Measurements from ENCODE around the gene ANXA11. TPM values are rescaled to one million over a fixed set of nuclear protein-coding genes. Genes with fewer than 3 reads are reported as not detected.
A peak's percentile ranks its signal among the peaks of the same experiment; 100 is the strongest.

The ANXA11 gene
- total RNA-seq, 1 experiment from 2014 or later = 241 TPM

DNA sequence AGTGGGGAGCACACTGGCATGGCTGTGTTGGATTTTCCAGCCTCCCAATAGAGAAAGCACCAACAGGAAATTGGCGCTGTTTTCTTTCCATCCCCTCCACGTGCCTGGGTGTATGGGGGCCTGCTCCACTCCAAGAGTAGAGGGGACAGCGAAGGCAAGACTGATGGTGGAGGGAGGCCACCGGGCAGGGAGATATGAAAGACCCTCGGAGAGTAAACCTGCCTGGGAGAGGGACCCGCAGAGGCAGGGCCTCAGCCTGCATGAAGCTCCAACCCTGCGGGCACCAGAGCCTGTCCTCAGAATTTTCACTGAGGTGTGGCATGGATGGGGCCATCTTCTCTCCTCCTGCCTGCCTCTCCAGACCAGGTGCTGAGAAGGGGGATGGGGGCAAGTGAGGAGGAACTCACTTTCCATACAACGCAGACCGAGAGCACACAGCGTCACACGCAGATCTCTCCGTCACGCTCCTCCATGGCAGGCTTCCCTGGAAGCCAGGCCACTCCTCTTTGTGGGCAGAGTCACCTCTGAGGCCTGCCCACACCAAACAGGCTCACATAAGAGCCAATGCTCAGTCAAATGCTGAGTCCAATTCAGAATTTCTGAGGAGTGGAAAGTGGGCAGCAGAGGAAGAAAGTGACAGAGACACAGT, 18.8 kb downstream of the ANXA11 start:
- Histone ChIP-seq H3K4me3 (ENCODE audit: low read depth in 2 of 2, low read length in 2 of 2) (no peak overlapping the region), H3K4me1 (ENCODE audit: control insufficient read depth, insufficient read depth, low read length) (peaks cover 6% of the 10 kb centered on the region; the same call in 1 of the 2 replicates), H3K9me3 (ENCODE audit: control insufficient read depth, insufficient read depth, low read depth, low read length) (no peaks in the 10 kb centered on the region), H3K27ac (ENCODE audit: low read length) (no peak overlapping the region), H3K27me3 (ENCODE audit: control insufficient read depth, insufficient read depth, low read length) (no peaks in the 10 kb centered on the region), H3K36me3 (ENCODE audit: control insufficient read depth, insufficient read depth, low read length) (no peaks in the 10 kb centered on the region)
- POLR2A ChIA-PET = no interaction called here
- DNase-seq (ENCODE audit: low read depth, low spot score) (no peak), ATAC-seq (peak; percentile 66)
- in situ Hi-C loops (cut with HindIII; ENCODE audit: low pct_unique_long_range_greater_than_20kb, low sequenced_read_pairs) (no loop called here), intact Hi-C loops (cut with micrococcal nuclease; ENCODE audit: unreplicated experiment) (no loop called here)
- TF ChIP-seq REST (IDR thresholded peaks at IDR 0.05; ENCODE audit: insufficient read depth in 1 of 2, low read depth in 2 of 2, low read length in 1 of 2) = no peak
- TF ChIP-seq SIN3A (IDR thresholded peaks at IDR 0.05; ENCODE audit: borderline replicate concordance, insufficient read depth, low read depth, low read length) = no peak
- no peak for TF ChIP-seq TCF7L2 (IDR thresholded peaks at IDR 0.05; ENCODE audit: low read depth, low read length)
- TF ChIP-seq, protein P1, sequence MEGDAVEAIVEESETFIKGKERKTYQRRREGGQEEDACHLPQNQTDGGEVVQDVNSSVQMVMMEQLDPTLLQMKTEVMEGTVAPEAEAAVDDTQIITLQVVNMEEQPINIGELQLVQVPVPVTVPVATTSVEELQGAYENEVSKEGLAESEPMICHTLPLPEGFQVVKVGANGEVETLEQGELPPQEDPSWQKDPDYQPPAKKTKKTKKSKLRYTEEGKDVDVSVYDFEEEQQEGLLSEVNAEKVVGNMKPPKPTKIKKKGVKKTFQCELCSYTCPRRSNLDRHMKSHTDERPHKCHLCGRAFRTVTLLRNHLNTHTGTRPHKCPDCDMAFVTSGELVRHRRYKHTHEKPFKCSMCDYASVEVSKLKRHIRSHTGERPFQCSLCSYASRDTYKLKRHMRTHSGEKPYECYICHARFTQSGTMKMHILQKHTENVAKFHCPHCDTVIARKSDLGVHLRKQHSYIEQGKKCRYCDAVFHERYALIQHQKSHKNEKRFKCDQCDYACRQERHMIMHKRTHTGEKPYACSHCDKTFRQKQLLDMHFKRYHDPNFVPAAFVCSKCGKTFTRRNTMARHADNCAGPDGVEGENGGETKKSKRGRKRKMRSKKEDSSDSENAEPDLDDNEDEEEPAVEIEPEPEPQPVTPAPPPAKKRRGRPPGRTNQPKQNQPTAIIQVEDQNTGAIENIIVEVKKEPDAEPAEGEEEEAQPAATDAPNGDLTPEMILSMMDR (IDR thresholded peaks at IDR 0.05) = no peak
- TF ChIP-seq POLR2AphosphoS5 (IDR thresholded peaks at IDR 0.05; ENCODE audit: low read depth, low read length) = no peak
- CTCF ChIA-PET = no interaction called here
- no TSS peak for BruUV-seq (replicated peaks)

- no peak for ATAC-seq
- POLR2A ChIA-PET = no interaction called here
- in situ Hi-C loops (cut with HindIII; ENCODE audit: low pct_unique_long_range_greater_than_20kb, low sequenced_read_pairs) (no loop called here), intact Hi-C loops (cut with micrococcal nuclease; ENCODE audit: unreplicated experiment) (no loop called here)
- H3K27me3 ChIP-seq (ENCODE audit: control insufficient read depth, insufficient read depth, low read length) = no peaks in the 10 kb centered on the region
- DNase-seq (ENCODE audit: low read depth, low spot score) = no peak
- no peak overlapping the region for H3K27ac ChIP-seq (ENCODE audit: low read length)
- no peaks in the 10 kb centered on the region for H3K9me3 ChIP-seq (ENCODE audit: control insufficient read depth, insufficient read depth, low read depth, low read length)
- H3K4me1 ChIP-seq (ENCODE audit: control insufficient read depth, insufficient read depth, low read length) = peaks cover 6% of the 10 kb centered on the region; the same call in 1 of the 2 replicates
- H3K4me3 ChIP-seq (ENCODE audit: low read depth in 2 of 2, low read length in 2 of 2) = no peak overlapping the region
- TF ChIP-seq TCF7L2 (IDR thresholded peaks at IDR 0.05; ENCODE audit: low read depth, low read length) (no peak), POLR2AphosphoS5 (IDR thresholded peaks at IDR 0.05; ENCODE audit: low read depth, low read length) (no peak), REST (IDR thresholded peaks at IDR 0.05; ENCODE audit: insufficient read depth in 1 of 2, low read depth in 2 of 2, low read length in 1 of 2) (no peak), SIN3A (IDR thresholded peaks at IDR 0.05; ENCODE audit: borderline replicate concordance, insufficient read depth, low read depth, low read length) (no peak)
- TF ChIP-seq, protein P1 (IDR thresholded peaks at IDR 0.05) = no peak
- BruUV-seq (replicated peaks) = no TSS peak
- CTCF ChIA-PET = no interaction called here
- no peaks in the 10 kb centered on the region for H3K36me3 ChIP-seq (ENCODE audit: control insufficient read depth, insufficient read depth, low read length)
Measured at GRCh38 chr10:80185578-80186299, 19.6 kb downstream of the ANXA11 start.
